Measurements from ENCODE around the gene NR1D1. TPM values are rescaled to one million over a fixed set of nuclear protein-coding genes. Genes with fewer than 3 reads are reported as not detected.

The NR1D1 gene
- polyA plus RNA-seq, 1 experiment, result 2.3 TPM

GRCh38 chr17:40070709-40071312, 29.6 kb downstream of the NR1D1 start:
- DNase-seq (ENCODE audit: low read depth), result no peak
- no peaks in the 10 kb centered on the region for H3K27me3 ChIP-seq (ENCODE audit: control insufficient read depth, insufficient read depth, low read length)
- no peak overlapping the region for H3K4me3 ChIP-seq (ENCODE audit: low read depth, low read length)
- POLR2A ChIA-PET, result interaction anchor here (0.6 kb wide), 1 partner anchor 50 kb away, joined by 6 read pairs; no protein-coding TSS in a partner anchor
- TF ChIP-seq CTCF (IDR thresholded peaks at IDR 0.05; ENCODE audit: insufficient read depth, low read depth, low read length), result no peak
- H3K36me3 ChIP-seq (ENCODE audit: control insufficient read depth, insufficient read depth, low read length), result peaks cover 4% of the 10 kb centered on the region; the same call in 1 of the 2 replicates
- CTCF ChIA-PET, result interaction anchor here (1.0 to 4.2 kb wide), 4 partner anchors 15 to 219 kb away, joined by 3 to 28 read pairs (median 8); no protein-coding TSS in a partner anchor

- peak; percentile 47 for TF ChIP-seq CTCF (IDR thresholded peaks at IDR 0.05; ENCODE audit: insufficient read depth, low read depth, low read length)
- ChIA-PET CTCF (interaction anchor here (0.6 to 4.2 kb wide), 12 partner anchors 11 to 220 kb away, joined by 3 to 28 read pairs (median 4); partner anchors contain the start of genes MED24 and NR1D1), POLR2A (no interaction called here)
- H3K4me3 ChIP-seq (ENCODE audit: low read depth, low read length), result no peak overlapping the region
- DNase-seq (ENCODE audit: low read depth), result no peak
- H3K27me3 ChIP-seq (ENCODE audit: control insufficient read depth, insufficient read depth, low read length), result no peaks in the 10 kb centered on the region
- peaks cover 4% of the 10 kb centered on the region; the same call in 1 of the 2 replicates for H3K36me3 ChIP-seq (ENCODE audit: control insufficient read depth, insufficient read depth, low read length)
These were observed 30.4 kb downstream of the NR1D1 start for GRCh38 chr17:40069751-40070708.

- CTCF ChIA-PET, result interaction anchor here (0.6 to 4.2 kb wide), 11 partner anchors 12 to 376 kb away, joined by 3 to 28 read pairs (median 5); partner anchors contain the start of genes MED24 and NR1D1
- TF ChIP-seq CTCF (IDR thresholded peaks at IDR 0.05; ENCODE audit: insufficient read depth, low read depth, low read length), result no peak
These were observed 31.3 kb downstream of the NR1D1 start for GRCh38 chr17:40068917-40069750.

GRCh38 chr17:40068584-40068916, 31.8 kb downstream of the NR1D1 start:
- no peak for TF ChIP-seq CTCF (IDR thresholded peaks at IDR 0.05; ENCODE audit: insufficient read depth, low read depth, low read length)
- ChIA-PET POLR2A (no interaction called here), CTCF (interaction anchor here (1.1 to 4.2 kb wide), 9 partner anchors 13 to 376 kb away, joined by 3 to 28 read pairs (median 5); partner anchors contain the start of genes MED24 and NR1D1)

More at GRCh38 chr17:40068917-40069750, 31.3 kb downstream of the NR1D1 start:
- no peaks in the 10 kb centered on the region; the same call in 1 of the 2 replicates for H3K36me3 ChIP-seq (ENCODE audit: control insufficient read depth, insufficient read depth, low read length)
- H3K27me3 ChIP-seq (ENCODE audit: control insufficient read depth, insufficient read depth, low read length), result no peaks in the 10 kb centered on the region
- peak overlapping the region; percentile 15 for H3K4me3 ChIP-seq (ENCODE audit: low read depth, low read length)
- POLR2A ChIA-PET, result no interaction called here
- peak; percentile 61 for DNase-seq (ENCODE audit: low read depth)

More at GRCh38 chr17:40068584-40068916, 31.8 kb downstream of the NR1D1 start:
- no peaks in the 10 kb centered on the region; the same call in 1 of the 2 replicates for H3K36me3 ChIP-seq (ENCODE audit: control insufficient read depth, insufficient read depth, low read length)
- peak overlapping the region; percentile 8; the same call in 1 of the 2 replicates for H3K4me3 ChIP-seq (ENCODE audit: low read depth, low read length)
- H3K27me3 ChIP-seq (ENCODE audit: control insufficient read depth, insufficient read depth, low read length), result no peaks in the 10 kb centered on the region
- DNase-seq (ENCODE audit: low read depth), result no peak
